Thyroid gland (tissue), 4 donors: ENCODE data around the gene MAP3K7CL.

ENCODE experiments used
- CTCF ChIP-seq, 6 experiments: fragments of 200-600 bp in 3 of 6; fragments of 450-650 bp in 3 of 6; sonication (generic) in 3 of 6; IDR thresholded peaks; one replicate each; pipeline ENCODE4 v1.5.1; 2016 to 2019; ENCODE audit warnings: antibody characterized with exemption in 6 of 6, mild to moderate bottlenecking in 2 of 6, inconsistent platforms in 1 of 6, moderate library complexity in 1 of 6
- POLR2A ChIP-seq, 2 donors: fragments of 450-650 bp; IDR thresholded peaks; one replicate each; pipeline ENCODE4 v1.6.1; 2017; ENCODE audit warnings: antibody characterized with exemption in 2 of 2, mild to moderate bottlenecking in 2 of 2, moderate library complexity in 1 of 2

- no peak for TF ChIP-seq CTCF (IDR thresholded peaks at IDR 0.05)
- no peak for TF ChIP-seq POLR2A (IDR thresholded peaks at IDR 0.05)
These were observed 46.2 kb downstream of the MAP3K7CL start for GRCh38 chr21:29176471-29177120.
